Gastroesophageal sphincter (tissue), 4 donors: ENCODE measurements around the gene DDX28. TPM values are rescaled to one million over a fixed set of nuclear protein-coding genes. Genes with fewer than 3 reads are reported as not detected.

Experiments used
- ATAC-seq: fragments of 150-250 bp; one replicate; pipeline ENCODE4 v1.9.1; 2016; ENCODE audit warnings: mild to moderate bottlenecking, moderate library complexity
- H3K27ac ChIP-seq, 4 donors: fragments of 200-600 bp; sonication (generic) in 3 of 4; 1 replicate in 3 of 4; 2 replicates in 1 of 4; pipeline ENCODE4 v1.5.1; 2016 to 2019
- H3K27me3 ChIP-seq: fragments of 200-600 bp; sonication (generic); one replicate; pipeline ENCODE4 v1.5.1; 2019
- H3K36me3 ChIP-seq, 2 donors: fragments of 200-600 bp; sonication (generic); one replicate each; pipeline ENCODE4 v1.5.1; 2019; ENCODE audit warnings: control low read depth in 1 of 2
- H3K4me1 ChIP-seq, 3 donors: fragments of 200-600 bp; sonication (generic); 1 replicate in 2 of 3; 2 replicates in 1 of 3; pipeline ENCODE4 v1.5.1; 2016 to 2019; ENCODE audit warnings: control low read depth in 2 of 3
- H3K4me3 ChIP-seq, 2 donors: fragments of 200-600 bp; sonication (generic); one replicate each; pipeline ENCODE4 v1.5.1; 2019; ENCODE audit warnings: mild to moderate bottlenecking in 1 of 2, moderate library complexity in 1 of 2
- H3K9me3 ChIP-seq, 3 donors: fragments of 200-600 bp; sonication (generic); one replicate each; pipeline ENCODE4 v1.5.1; 2017 to 2019; ENCODE audit warnings: control low read depth in 2 of 3
- EP300 ChIP-seq: sonication (generic); formaldehyde crosslinking; IDR thresholded peaks from one replicate; pipeline ENCODE4 v1.6.1; 2017; ENCODE audit warnings: antibody characterized with exemption, mild to moderate bottlenecking
- POLR2A ChIP-seq, 2 donors: fragments of 450-650 bp; IDR thresholded peaks; one replicate each; pipeline ENCODE4 v1.6.1; 2017; ENCODE audit warnings: antibody characterized with exemption in 2 of 2, mild to moderate bottlenecking in 2 of 2, moderate library complexity in 1 of 2
- POLR2AphosphoS5 ChIP-seq: sonication (generic); formaldehyde crosslinking; IDR thresholded peaks from one replicate; pipeline ENCODE4 v1.6.1; 2017; ENCODE audit warnings: antibody characterized with exemption
- WGBS, 2 donors: methylation state at CpG; one replicate each; pipeline ENCODE4 v1.1.5; 2018; ENCODE audit warnings: low coverage in 1 of 2; 5-methylcytosine and 5-hydroxymethylcytosine counted together
- total RNA-seq, 4 donors: library from RNA; depleted of rRNA; stranded (reverse); fragments of >200 nt; gene quantifications; one replicate each; pipeline ENCODE4 v1.1.0, GENCODE V29; 2016
- TF ChIP-seq, protein P1 (sequence below), 4 experiments: fragments of 200-600 bp in 2 of 4; fragments of 450-650 bp in 2 of 4; sonication (generic) in 1 of 4; IDR thresholded peaks; one replicate each; pipeline ENCODE4 v1.5.1; 2017 to 2019; ENCODE audit warnings: antibody characterized with exemption in 4 of 4, mild to moderate bottlenecking in 2 of 4, moderate library complexity in 2 of 4

DDX28 gene
- total RNA-seq, 4 donors from 2014 or later, result 6.5 to 10.4 (median 8.0) TPM

DNA sequence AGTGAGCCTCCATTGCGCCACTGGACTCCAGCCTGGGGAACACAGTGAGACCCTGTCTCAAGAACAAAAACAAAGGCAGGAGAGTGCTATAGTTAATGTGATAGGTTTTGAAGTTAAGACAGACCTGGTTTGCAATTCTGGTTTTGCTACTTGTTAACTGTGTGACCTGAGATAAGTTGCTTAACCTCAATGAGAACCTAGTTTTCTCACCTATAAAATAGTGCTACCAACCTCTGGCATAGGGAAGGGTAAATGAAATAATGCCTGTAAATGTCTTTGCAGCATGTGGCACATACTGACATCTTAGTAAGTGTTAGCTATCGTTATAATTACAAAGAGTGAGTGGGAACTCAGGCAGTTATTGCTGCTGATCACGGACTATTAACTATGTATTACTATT, 32.4 kb upstream of the DDX28 start:
- Histone ChIP-seq H3K4me3 (no peak overlapping the region), H3K27me3 (no peaks in the 10 kb centered on the region), H3K27ac (no peak overlapping the region), H3K4me1 (no peaks in the 10 kb centered on the region), H3K9me3 (no peaks in the 10 kb centered on the region), H3K36me3 (peaks cover 0 to 87% of the 10 kb centered on the region in 2 donors)
- no peak for TF ChIP-seq EP300
- no peak for TF ChIP-seq POLR2AphosphoS5
- no peak for TF ChIP-seq POLR2A (IDR thresholded peaks at IDR 0.05)
- TF ChIP-seq, protein P1, sequence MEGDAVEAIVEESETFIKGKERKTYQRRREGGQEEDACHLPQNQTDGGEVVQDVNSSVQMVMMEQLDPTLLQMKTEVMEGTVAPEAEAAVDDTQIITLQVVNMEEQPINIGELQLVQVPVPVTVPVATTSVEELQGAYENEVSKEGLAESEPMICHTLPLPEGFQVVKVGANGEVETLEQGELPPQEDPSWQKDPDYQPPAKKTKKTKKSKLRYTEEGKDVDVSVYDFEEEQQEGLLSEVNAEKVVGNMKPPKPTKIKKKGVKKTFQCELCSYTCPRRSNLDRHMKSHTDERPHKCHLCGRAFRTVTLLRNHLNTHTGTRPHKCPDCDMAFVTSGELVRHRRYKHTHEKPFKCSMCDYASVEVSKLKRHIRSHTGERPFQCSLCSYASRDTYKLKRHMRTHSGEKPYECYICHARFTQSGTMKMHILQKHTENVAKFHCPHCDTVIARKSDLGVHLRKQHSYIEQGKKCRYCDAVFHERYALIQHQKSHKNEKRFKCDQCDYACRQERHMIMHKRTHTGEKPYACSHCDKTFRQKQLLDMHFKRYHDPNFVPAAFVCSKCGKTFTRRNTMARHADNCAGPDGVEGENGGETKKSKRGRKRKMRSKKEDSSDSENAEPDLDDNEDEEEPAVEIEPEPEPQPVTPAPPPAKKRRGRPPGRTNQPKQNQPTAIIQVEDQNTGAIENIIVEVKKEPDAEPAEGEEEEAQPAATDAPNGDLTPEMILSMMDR (IDR thresholded peaks at IDR 0.05), result no peak
- WGBS, 2 donors, result 72 to 100% methylated on average over 3 of the region's 3 CpGs
- no peak for ATAC-seq

DNA sequence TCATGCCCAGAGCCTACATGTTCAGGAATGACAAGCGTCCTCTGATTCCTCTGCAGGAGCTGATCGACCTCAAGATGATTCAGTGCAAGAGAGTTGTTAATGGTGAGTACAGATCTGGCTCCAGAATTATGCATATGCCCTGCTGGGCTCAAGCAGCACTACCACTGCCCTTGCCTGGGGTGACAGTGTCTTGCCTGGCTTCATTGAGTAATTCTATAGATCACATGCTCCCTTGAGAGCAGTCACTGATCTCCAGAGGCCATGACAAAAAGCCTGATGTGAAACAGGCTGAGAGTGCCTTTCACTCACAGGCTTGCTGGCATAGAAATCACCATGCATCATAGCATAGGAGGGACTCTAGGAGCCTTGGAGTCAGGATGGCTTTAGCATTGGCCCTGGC, 26.4 kb upstream of the DDX28 start:
- H3K9me3 ChIP-seq, result no peaks in the 10 kb centered on the region
- no peak overlapping the region for H3K27ac ChIP-seq
- TF ChIP-seq POLR2A (IDR thresholded peaks at IDR 0.05) (no peak), POLR2AphosphoS5 (no peak), EP300 (no peak)
- TF ChIP-seq, protein P1 (IDR thresholded peaks at IDR 0.05), result no peak
- 100% methylated on average over 1 of the region's 2 CpGs; no CpG with 5 or more reads in 1 of the 2 donors for WGBS, 2 donors
- ATAC-seq, result no peak
- no peaks in the 10 kb centered on the region for H3K4me1 ChIP-seq
- no peaks in the 10 kb centered on the region for H3K27me3 ChIP-seq
- peaks cover 0 to 66% of the 10 kb centered on the region in 2 donors for H3K36me3 ChIP-seq
- no peak overlapping the region for H3K4me3 ChIP-seq

DNA sequence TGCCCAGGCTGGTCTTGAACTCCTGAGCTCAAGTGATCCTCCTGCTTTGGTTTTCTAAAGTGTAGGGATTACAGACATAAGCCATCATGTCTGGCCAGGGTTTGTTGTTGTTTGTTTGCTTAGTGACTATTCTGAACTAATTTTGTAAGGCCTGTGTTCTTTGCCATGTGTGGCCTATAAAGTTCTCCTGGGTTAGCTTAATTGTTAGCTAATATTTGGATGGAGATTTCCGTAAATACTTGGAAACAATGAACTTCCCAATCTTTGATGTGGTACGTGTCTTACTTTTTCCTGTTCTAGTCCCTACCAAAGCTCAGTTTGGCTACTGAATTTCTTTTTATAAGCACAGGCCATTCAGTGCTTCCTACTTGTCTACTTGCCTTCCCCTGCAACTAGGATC, 25.0 kb upstream of the DDX28 start:
- Histone ChIP-seq H3K27ac (no peak overlapping the region), H3K4me3 (no peak overlapping the region), H3K27me3 (no peaks in the 10 kb centered on the region), H3K4me1 (no peaks in the 10 kb centered on the region), H3K9me3 (no peaks in the 10 kb centered on the region), H3K36me3 (peaks cover 0 to 57% of the 10 kb centered on the region in 2 donors)
- WGBS, 2 donors, result 77 to 100% methylated on average over 1 to 2 of the region's 2 CpGs
- no peak for TF ChIP-seq POLR2A (IDR thresholded peaks at IDR 0.05)
- TF ChIP-seq, protein P1 (IDR thresholded peaks at IDR 0.05), result no peak
- TF ChIP-seq EP300, result no peak
- TF ChIP-seq POLR2AphosphoS5, result no peak
- ATAC-seq, result no peak

DNA sequence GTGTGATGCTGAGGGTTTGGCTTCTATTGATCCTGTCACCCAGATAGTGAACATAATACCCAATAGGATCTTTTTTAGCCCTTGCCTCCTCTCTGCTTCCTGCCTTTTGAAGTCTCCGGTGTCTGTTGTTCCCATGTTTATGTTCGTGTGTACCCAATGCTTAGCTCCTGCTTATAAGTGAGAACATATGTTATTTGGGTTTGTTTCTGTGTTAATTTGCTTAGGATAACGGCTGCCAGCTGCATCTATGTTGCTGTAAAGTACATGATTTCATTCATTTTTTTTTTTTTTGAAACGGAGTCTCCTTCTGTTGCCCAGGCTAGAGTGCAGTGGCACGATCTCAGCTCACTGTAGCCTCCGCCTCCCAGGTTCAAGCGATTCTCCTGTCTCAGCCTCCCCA, 23.1 kb upstream of the DDX28 start:
- Histone ChIP-seq H3K27me3 (no peaks in the 10 kb centered on the region), H3K4me3 (no peak overlapping the region), H3K27ac (no peak overlapping the region), H3K4me1 (no peaks in the 10 kb centered on the region), H3K36me3 (peaks cover 0 to 38% of the 10 kb centered on the region in 2 donors), H3K9me3 (no peaks in the 10 kb centered on the region)
- no peak for TF ChIP-seq POLR2AphosphoS5
- no peak for ATAC-seq
- 83% methylated on average over 7 of the region's 7 CpGs; no CpG with 5 or more reads in 1 of the 2 donors for WGBS, 2 donors

DNA sequence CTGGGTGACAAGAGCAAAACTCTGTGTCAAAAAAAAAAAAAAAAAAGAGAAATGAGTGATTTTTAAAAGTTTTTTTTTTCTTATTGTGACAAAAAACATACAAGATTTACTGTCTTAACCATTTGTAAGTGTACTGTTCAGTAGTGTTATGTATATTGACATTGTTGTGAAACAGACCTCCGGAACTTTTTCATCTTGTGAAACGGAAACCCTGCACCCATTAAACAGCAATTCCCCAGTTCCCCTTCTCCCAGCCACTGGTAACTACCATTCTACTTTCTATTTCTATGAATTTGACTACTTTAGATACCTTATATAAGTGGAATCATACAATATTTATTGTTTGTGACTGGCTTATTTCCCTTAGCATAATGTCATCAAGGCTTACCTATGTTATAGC, 18.8 kb upstream of the DDX28 start:
- 75 to 87% methylated on average over 2 of the region's 2 CpGs for WGBS, 2 donors
- Histone ChIP-seq H3K36me3 (peaks cover 0 to 29% of the 10 kb centered on the region in 2 donors), H3K4me3 (no peak overlapping the region), H3K4me1 (peaks cover 0 to 8% (median 0%) of the 10 kb centered on the region in 3 donors), H3K27ac (no peak overlapping the region), H3K9me3 (no peaks in the 10 kb centered on the region), H3K27me3 (no peaks in the 10 kb centered on the region)
- TF ChIP-seq EP300 (no peak), POLR2AphosphoS5 (no peak), POLR2A (IDR thresholded peaks at IDR 0.05) (no peak)
- TF ChIP-seq, protein P1 (IDR thresholded peaks at IDR 0.05), result no peak
- ATAC-seq, result no peak
